Upper lobe of left lung (tissue), 4 donors: Measurements from ENCODE around the gene TAS2R1.

ENCODE experiments used
- CTCF ChIP-seq, 6 experiments: fragments of 450-650 bp in 4 of 6; fragments of 200-600 bp in 2 of 6; sonication (generic) in 2 of 6; IDR thresholded peaks; one replicate each; pipeline ENCODE4 v1.5.1; 2016 to 2019; ENCODE audit warnings: antibody characterized with exemption in 6 of 6
- EP300 ChIP-seq, 4 donors: sonication (generic); formaldehyde crosslinking; IDR thresholded peaks; one replicate each; pipeline ENCODE4 v1.5.1; 2017; ENCODE audit warnings: antibody characterized with exemption in 4 of 4, control low read depth in 2 of 4
- POLR2AphosphoS5 ChIP-seq, 2 donors: sonication (generic); formaldehyde crosslinking; IDR thresholded peaks; one replicate each; pipeline ENCODE4 v1.5.1; 2017; ENCODE audit warnings: antibody characterized with exemption in 2 of 2

GRCh38 chr5:9646843-9647242 lies 16.7 kb upstream of the TAS2R1 start:
- no peak for TF ChIP-seq CTCF (IDR thresholded peaks at IDR 0.05)
- TF ChIP-seq EP300 (IDR thresholded peaks at IDR 0.05), result no peak
- no peak for TF ChIP-seq POLR2AphosphoS5 (IDR thresholded peaks at IDR 0.05)
